22Rv1 (cell line): ENCODE measurements around the gene ACTN3.

ENCODE experiments used
- H3K27ac ChIP-seq: fragments of 450-650 bp; 2 replicates; pipeline ENCODE4 v1.5.1; 2017
- ZFX ChIP-seq: fragments of 450-650 bp; IDR thresholded peaks from 2 replicates; pipeline ENCODE4 v1.6.1; 2017; ENCODE audit warnings: antibody characterized with exemption, borderline replicate concordance
- TF ChIP-seq, protein P1 (sequence below): fragments of 450-650 bp; IDR thresholded peaks from 2 replicates; pipeline ENCODE4 v1.5.1; 2017; ENCODE audit warnings: mild to moderate bottlenecking

ACTN3 gene

GRCh38 chr11:66546368-66546965, at the start of gene ACTN3:
TSS of gene ACTN3 (plus strand) at chr11:66546903. CDS start at chr11:66546938, 35 bp downstream.
- H3K27ac ChIP-seq = peak within 1 kb of the TSS; percentile 71
- no peak for TF ChIP-seq ZFX
- TF ChIP-seq, protein P1, sequence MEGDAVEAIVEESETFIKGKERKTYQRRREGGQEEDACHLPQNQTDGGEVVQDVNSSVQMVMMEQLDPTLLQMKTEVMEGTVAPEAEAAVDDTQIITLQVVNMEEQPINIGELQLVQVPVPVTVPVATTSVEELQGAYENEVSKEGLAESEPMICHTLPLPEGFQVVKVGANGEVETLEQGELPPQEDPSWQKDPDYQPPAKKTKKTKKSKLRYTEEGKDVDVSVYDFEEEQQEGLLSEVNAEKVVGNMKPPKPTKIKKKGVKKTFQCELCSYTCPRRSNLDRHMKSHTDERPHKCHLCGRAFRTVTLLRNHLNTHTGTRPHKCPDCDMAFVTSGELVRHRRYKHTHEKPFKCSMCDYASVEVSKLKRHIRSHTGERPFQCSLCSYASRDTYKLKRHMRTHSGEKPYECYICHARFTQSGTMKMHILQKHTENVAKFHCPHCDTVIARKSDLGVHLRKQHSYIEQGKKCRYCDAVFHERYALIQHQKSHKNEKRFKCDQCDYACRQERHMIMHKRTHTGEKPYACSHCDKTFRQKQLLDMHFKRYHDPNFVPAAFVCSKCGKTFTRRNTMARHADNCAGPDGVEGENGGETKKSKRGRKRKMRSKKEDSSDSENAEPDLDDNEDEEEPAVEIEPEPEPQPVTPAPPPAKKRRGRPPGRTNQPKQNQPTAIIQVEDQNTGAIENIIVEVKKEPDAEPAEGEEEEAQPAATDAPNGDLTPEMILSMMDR = no peak

DNA sequence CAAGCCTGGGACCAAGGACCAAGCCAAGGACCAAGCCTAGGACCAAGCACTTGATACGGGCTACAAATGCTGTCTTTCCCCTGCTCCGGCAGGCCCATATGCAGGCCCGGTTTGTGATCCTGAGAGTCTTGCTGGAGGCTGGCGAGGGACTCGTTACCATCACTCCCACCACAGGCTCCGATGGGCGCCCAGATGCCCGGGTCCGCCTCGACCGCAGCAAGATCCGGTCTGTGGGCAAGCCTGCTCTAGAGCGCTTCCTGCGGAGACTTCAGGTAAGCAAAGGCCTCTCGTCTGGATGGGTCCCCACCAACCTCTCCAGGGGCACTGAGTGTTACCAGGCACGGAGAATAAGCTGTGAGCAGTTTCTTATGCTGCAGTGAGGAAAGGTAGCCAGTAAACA, 49.5 kb upstream of the ACTN3 start:
- H3K27ac ChIP-seq = no peak overlapping the region
- no peak for TF ChIP-seq ZFX
- TF ChIP-seq, protein P1 = no peak

- TF ChIP-seq, protein P1 = no peak
- no peak for TF ChIP-seq ZFX
- peak overlapping the region; percentile 25; the same call in 1 of the 2 replicates for H3K27ac ChIP-seq
Measured at GRCh38 chr11:66498506-66498905, 48.2 kb upstream of the ACTN3 start.

DNA sequence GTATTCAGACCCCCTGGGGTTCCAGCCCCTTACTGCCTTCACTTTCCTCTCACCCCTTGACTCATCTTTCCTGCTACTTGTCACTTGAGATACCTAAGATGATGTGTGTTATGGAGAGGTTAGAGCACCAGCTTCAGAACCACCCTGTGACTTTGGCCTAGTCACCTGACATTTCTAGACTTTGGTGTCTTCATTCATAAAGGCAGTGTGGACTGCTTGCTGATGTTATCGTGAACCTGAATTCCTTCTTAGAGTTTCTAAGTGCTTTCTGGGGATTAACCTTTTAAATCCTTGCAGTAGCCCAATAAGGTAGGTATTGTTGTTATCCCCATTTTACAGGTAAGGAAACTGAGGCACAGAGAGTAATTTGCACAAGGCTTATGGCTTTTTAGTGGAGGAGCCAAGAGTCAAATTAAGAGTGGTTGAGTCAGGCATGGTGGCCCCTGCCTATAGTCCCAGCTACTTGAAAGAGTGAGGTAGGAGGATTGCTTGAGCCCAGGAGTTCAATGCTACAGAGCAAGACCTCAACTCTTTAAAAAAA, 41.4 kb upstream of the ACTN3 start:
- no peak overlapping the region for H3K27ac ChIP-seq
- TF ChIP-seq ZFX = no peak
- TF ChIP-seq, protein P1 = no peak

GRCh38 chr11:66509131-66509561, 37.6 kb upstream of the ACTN3 start:
- TF ChIP-seq, protein P1 = no peak
- no peak for TF ChIP-seq ZFX
- no peak overlapping the region for H3K27ac ChIP-seq

- H3K27ac ChIP-seq = peak within 1 kb of the TSS; percentile 65
- TF ChIP-seq, protein P1 = no peak
- TF ChIP-seq ZFX = no peak
Measured at GRCh38 chr11:66510271-66510989, 36.3 kb upstream of the ACTN3 start, which contains the start of gene BBS1. TSS of gene BBS1 (plus strand) at chr11:66510635. CDS start at chr11:66510660, 25 bp downstream.

GRCh38 chr11:66510990-66511339, 35.7 kb upstream of the ACTN3 start:
- peak overlapping the region; percentile 65 for H3K27ac ChIP-seq
- TF ChIP-seq, protein P1 = no peak
- no peak for TF ChIP-seq ZFX
